GM18498 (cell line): Measurements from ENCODE around the gene USP31.
"Not testable (repeated sequence)": the region's sequence is repeated elsewhere in the genome, so short reads cannot be mapped to it uniquely, and the experiment has no call there.

Source experiments
- ATAC-seq: cut with Tn5 transposase; IDR thresholded peaks from one replicate; pipeline ENCODE4 v1.9.1; 2021; ENCODE audit warnings: mild to moderate bottlenecking, moderate library complexity; ENCODE audit not compliant: unreplicated experiment

The USP31 gene

GRCh38 chr16:23101012-23101550, 48.2 kb downstream of the USP31 start:
- ATAC-seq = no peak

- ATAC-seq = not testable (repeated sequence)
These were observed 52.8 kb downstream of the USP31 start for GRCh38 chr16:23096450-23096849.

GRCh38 chr16:23094136-23094535, 55.1 kb downstream of the USP31 start:
- ATAC-seq = not testable (repeated sequence)

- ATAC-seq = no peak
These were observed 56.5 kb downstream of the USP31 start for GRCh38 chr16:23092801-23093117.

GRCh38 chr16:23092072-23092800, 57.0 kb downstream of the USP31 start:
- no peak for ATAC-seq

GRCh38 chr16:23089111-23089510, 60.1 kb downstream of the USP31 start:
- no peak for ATAC-seq

GRCh38 chr16:23088018-23088417, 61.2 kb downstream of the USP31 start:
- no peak for ATAC-seq

GRCh38 chr16:23085949-23086348, 63.3 kb downstream of the USP31 start:
- ATAC-seq = no peak

GRCh38 chr16:23082161-23082788, 67.0 kb downstream of the USP31 start:
- ATAC-seq = no peak

- no peak for ATAC-seq
These were observed 67.6 kb downstream of the USP31 start for GRCh38 chr16:23081675-23082119.

GRCh38 chr16:23080747-23081146, 68.5 kb downstream of the USP31 start:
- no peak for ATAC-seq

- no peak for ATAC-seq
These were observed 68.9 kb downstream of the USP31 start for GRCh38 chr16:23080329-23080728.

- no peak for ATAC-seq
These were observed 69.5 kb downstream of the USP31 start for GRCh38 chr16:23079675-23080301.

GRCh38 chr16:23074423-23074822, 74.8 kb downstream of the USP31 start:
- no peak for ATAC-seq

- ATAC-seq = no peak
These were observed 76.3 kb downstream of the USP31 start for GRCh38 chr16:23072769-23073549.

- ATAC-seq = no peak
These were observed 77.1 kb downstream of the USP31 start for GRCh38 chr16:23072084-23072599.

GRCh38 chr16:23071196-23072083, 77.8 kb downstream of the USP31 start:
- no peak for ATAC-seq

- no peak for ATAC-seq
These were observed 79.4 kb downstream of the USP31 start for GRCh38 chr16:23069844-23070243.

- no peak for ATAC-seq
These were observed 81.0 kb downstream of the USP31 start for GRCh38 chr16:23068079-23068736.
